Inflammatory macrophage treated with lipopolysaccharide for 1 hour (primary cell): Measurements from ENCODE around the gene PPIL6.

Experiments
- DNase-seq, 2 donors: peaks; one replicate each; pipeline ENCODE4 v3.0.0-alpha.2; 2020 to 2022

PPIL6 gene

DNA sequence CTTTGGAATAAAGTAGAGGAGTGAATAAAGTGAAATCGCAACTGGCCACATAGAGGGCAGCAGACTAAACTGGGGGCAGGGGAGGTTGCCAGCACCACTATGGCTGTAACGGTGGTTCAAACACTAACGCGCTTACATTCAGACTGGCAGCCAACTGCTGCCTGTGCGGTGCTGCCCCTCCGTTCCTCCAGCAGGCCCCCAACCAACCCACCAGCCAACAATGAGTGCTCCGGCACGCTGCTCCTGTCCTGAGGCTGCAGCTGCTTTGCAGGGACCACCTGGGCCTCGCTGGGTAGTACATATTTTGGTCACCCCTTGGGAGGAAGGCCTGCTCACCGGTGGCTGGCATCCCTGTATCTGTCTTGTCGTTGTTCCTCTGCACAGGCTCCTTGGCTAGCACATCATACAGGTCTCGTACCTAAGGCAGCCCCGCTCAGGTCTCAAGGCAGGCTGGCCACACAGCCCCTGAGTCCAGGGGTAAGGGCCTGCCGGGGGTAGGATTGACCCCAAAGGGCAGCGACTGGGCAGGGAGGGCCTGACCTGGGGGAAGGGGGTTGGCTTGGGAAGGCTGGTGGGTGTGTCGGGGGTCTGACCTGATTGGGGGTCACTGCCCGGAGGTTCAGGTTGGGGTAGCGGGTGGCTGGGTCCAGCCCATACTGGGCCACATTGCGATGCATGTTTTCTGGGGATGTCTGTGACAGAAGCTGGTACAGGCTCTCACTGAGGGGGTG, 8.8 kb upstream of the PPIL6 start:
- DNase-seq, result no peak

DNA sequence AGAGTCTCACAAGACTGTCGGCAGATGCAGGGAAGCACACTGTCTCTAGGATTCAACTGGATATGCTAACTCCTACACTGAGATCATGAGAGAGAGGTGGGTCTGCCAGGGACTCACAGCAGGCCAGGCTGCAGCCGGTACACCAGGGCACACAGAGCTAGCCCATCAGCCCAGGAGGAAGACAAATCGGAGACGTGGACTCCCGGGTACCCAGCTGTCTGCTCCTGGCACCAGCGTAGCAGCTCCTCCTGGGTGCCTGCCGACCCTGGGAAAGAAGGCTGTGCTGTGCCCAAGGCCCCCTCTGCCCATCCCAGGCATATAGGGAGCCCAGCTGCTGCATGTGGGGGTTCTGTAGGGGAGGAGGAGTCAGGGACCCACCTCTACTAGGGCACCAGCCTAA, 8.2 kb upstream of the PPIL6 start:
- DNase-seq, result no peak

DNA sequence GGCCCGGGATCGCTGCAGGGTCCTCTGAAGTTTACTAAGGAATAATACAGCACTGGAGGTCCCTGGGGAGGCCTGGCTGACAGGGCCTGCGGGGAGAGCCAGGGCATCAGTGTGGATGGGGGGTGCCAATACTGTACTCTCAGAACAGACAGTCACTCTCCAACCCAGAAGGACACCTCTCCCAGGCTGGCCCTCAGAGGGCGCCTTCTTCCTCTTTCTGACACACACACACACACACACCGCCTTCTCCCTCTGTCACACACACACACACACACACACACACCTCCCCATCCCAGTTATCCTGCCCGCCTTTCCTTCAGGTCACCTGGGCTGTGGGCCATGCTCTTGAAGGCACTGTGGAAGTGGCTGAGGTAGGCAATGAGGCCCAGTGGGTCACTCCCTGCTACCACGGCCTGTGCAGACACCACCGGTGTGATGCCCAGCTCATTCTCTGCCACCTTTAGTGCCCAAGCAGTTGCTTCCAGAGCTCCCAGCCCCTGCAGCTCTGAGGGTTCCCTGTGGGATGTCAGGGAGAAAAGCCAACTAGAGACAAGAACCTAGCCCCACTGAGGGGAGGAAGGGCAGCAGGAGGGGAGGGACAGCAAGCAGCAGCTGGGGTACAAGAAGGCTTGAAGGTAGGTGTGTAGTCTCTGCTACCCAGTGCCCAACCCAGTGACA, 7.6 kb upstream of the PPIL6 start:
- DNase-seq, result no peak

DNA sequence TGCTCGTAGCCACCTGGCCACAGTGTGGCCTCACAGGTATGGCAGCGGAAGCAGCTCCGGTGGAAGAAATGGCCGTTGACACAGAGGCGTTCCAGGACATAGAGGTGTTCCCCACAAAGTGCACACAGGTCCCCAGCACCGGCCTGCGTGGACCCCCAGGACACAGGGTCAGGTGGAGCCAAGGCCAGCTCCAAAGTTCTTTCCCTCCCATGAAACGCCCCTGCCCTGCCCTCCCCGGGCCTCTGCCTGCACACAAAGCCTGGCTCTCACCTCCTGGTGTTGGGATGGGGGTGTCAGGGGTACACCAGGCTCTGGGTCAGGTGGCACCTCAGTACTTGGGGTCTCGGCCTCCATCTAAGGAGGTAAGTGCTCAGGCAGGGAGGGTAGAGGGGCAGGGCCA, 6.7 kb upstream of the PPIL6 start:
- no peak for DNase-seq

DNA sequence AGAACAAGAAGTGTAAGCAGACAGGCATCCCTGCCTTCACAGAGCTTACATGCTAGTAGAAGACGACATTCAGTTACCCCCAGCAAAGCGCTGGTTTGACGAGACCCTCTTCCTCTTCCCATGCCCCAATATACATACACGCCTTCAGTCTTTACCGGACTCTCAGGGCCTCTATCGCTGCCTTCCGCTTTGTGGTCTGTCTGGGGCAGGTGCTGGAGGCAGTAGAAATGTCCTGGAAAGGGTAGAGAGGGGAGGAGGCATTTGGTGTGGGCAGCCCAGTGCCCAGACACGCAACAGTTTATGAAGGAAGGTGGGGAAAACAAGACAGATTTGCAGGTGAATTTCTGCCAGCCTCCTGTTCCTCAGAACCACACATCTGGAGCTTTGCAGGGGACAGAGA, 6.1 kb upstream of the PPIL6 start:
- no peak for DNase-seq

DNA sequence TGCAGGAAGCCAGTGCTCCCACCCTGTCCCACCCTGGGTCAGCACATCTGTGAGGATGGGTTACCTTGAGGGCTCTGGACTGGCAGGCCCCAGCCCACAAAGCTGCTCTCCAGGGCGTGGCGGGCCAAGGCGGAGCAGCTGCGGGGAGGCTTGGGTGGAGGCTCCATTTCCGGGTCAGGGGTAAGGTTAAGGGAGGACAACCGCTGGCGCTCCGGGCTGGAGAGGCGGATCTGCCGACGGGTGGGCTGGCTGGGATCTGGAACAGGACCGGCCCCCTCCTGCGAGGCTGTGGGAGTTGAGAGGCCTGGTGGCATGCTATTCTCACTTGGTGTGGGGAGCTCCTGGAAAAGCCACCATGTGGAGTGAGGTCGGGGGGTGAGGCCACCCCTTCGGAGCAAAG, 5.6 kb upstream of the PPIL6 start:
- no peak for DNase-seq

DNA sequence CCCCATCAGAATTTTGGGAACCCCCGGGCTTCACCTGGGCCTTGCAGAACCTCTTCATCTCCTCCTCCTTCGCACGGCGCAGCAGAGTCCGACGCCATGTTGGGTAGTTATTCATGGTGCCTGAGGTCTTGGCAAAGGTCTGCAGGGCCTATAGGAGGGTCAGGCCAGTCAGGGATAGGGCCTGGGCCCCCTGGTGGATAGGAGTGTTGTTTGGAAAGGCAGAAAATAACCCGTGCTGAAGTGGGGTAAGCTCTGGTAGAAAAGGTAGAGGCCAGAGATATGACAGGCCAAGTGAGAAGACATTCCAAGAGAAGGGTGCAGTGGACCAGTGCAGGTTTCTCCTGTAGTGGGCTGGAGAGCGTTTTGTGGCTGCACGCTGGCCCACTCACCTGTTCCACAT, 5.0 kb upstream of the PPIL6 start:
- DNase-seq, result no peak

DNA sequence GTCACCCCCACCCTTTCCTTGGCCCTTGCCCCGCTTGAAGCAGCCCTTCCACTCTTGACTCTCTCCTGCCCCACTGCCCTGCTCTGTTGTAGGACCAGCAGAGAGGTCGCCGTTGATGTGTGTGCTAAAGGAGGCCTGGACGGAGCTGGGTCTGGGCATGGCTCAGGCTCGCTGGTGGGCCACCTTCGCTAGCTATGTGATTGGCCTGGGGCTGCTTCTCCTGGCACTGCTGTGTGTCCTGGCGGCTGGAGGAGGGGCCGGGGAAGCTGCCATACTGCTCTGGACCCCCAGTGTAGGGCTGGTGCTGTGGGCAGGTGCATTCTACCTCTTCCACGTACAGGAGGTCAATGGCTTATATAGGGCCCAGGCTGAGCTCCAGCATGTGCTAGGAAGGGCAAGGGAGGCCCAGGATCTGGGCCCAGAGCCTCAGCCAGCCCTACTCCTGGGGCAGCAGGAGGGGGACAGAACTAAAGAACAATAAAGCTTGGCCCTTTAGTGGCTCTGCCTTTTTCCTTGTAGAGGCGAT, 3.1 kb upstream of the PPIL6 start:
- DNase-seq, result no peak

DNA sequence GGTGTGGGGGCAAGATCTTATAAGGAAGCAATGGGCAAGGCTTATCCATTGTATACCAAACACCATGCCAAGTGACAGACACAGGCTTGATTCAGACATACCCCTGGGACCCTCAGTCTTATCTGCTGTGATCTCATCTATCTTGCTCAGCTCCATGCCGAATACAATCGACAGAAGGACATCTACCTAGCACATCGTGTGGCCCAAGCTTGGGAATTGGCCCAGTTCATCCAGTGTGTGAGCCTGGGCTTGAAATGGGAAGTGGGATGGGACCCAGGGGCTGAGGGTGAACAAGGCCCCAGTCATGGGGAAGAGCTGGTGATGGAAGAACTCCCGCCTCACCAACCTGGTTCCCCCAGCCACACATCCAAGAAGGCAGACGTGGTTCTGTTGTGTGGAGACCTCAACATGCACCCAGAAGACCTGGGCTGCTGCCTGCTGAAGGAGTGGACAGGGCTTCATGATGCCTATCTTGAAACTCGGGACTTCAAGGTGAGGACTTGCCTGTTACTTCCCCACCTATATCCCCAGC, 2.0 kb upstream of the PPIL6 start:
- DNase-seq, result no peak

DNA sequence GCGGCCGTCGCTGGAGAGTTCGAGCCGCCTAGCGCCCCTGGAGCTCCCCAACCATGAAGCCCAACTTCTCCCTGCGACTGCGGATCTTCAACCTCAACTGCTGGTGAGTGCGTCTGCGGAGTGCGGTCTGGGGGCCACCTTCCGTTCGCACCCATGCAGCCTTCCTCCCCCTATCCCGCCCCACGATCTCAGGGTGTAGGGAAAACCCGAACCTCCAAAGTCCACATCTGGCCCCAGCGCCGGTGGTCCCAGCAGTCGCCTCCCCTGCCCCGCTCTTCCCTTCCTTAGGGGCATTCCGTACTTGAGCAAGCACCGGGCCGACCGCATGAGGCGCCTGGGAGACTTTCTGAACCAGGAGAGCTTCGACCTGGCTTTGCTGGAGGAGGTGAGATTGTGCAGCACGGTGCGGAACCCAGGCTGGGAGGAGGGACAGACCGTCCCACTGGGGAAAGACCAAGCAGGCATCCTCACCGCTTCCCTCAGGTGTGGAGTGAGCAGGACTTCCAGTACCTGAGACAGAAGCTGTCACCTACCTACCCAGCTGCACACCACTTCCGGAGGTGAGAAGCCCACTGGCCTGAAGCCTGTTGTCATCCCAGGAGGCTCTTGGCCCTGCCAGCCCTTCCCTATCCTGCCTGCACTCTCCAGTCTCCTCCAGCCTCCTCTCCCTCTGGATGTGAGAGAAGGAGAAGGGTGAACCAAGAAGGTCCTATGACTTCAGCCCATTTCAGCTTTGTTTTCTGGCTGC, 815 bp upstream of the PPIL6 start:
- peak; percentile 25 to 46 for DNase-seq

DNA sequence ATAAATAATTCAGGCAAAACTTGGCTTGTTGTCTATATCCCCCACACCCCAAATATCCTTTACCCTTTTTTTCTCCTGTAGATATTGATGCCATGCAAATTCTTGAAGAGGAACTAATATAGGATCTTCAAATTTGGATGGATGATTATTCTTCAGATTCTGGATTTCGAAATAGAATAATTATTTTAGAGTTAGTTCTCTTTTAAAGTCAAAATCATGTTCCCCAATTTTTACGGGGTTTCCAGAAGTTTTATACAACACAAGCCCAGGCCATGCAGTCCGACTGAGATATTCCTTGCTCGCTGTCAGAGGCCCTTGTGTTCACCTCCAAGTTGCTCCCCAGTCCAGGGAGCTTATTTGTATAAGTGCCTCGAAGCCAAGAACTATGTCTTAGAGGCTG, 4.4 kb downstream of the PPIL6 start:
- peak; percentile 51 to 56 for DNase-seq

DNA sequence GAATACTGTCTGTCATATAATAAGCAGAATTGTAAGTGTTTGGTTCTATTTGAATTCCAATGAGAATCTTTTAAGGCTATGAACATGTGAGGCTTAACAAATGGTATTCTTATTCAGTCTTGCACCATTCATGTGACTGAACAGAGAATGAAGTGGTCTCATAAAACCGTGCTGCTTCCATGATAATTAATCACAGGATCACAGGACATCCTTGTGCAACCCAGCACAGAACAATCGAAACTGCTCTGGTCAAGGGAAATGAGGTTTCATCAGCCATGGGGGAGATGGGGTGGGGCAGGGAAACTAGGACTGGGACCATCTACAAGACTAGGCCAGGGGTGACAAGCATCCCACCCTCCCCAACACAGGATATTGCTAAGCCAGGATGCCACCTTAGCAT, 6.0 kb downstream of the PPIL6 start:
- DNase-seq, result peak; percentile 63 to 85

DNA sequence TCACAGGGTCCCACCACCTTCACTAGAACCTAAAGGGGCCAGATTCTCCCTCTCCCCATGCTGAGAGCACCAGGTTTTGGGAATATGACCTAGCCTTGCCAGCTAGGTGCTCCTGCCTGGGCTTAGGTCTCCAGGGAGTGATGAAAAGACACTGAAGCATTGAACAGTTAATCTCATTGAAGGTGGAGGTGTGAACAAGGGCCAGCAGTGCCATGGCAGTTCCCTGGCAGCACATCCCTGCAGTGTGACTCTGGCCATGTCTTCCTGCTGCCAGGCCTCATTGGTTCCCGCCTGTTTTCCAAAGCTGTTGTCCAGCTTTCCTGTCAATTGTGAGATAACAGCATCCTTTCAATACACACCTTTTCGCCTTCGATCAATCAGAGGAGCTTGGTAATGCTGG, 10.9 kb downstream of the PPIL6 start:
- no peak for DNase-seq

DNA sequence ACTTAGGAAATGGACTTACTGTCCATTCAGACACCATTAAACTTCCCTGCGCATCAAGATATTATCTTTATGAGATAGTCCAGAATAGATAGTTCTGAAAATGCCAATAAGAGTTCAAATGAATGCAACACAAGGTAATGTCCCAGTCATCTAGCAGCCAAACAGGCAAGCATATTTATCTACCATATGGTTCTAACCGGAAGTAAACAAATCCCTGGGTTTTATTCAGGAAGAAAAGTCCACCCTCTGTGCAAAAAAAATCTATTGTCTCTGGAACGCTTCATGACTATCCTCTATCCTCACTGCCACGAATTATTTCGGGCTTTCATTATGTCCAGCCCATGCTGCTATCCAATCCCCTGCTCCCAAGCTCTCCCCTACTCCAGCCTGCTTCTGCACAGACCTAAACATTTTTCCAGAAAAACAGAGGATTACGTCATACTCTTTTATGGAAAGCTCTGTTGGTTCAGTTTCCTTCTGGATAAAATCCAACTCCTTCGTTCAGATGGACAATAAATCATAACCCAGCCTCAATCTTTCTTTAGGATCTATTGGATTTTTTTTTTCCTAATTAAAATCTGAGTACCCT, 11.4 kb downstream of the PPIL6 start:
- DNase-seq, result no peak

DNA sequence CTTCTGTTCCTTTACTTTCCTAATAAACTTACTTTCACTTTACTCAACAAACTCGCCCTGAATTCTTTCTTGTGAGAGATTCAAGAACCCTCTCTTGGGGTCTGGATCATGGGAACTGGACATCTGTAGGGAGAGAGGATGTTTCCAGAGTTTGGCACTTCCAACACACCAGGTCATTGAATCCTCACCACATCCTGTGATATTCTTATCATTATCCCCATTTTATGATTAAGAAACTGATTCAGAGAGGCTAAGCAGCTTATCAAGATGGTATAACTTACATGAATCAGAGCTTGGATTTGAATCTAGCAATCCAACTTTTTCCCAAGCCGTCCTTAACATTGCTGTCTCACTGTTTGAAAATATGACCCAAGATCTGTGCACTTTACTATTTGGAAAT, 15.5 kb downstream of the PPIL6 start:
- DNase-seq, result no peak

DNA sequence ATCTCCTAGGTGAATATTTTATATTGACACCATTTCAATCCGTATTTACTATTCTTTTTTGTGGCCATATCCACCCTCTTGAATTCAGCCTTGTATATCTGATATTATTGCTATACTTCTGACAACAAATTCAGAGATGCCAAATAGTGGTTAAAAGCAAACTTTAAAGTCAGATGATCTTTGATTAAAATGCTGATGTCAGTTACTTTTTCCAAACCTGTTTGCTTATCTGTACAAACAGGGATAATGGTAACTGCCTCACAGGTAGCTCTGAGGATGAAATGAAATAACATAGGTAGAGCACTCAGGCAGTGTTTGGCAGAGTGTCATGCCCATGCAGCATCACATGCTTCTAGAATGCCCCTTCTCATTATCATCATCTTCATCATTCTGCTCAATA, 19.2 kb downstream of the PPIL6 start:
- DNase-seq, result no peak

DNA sequence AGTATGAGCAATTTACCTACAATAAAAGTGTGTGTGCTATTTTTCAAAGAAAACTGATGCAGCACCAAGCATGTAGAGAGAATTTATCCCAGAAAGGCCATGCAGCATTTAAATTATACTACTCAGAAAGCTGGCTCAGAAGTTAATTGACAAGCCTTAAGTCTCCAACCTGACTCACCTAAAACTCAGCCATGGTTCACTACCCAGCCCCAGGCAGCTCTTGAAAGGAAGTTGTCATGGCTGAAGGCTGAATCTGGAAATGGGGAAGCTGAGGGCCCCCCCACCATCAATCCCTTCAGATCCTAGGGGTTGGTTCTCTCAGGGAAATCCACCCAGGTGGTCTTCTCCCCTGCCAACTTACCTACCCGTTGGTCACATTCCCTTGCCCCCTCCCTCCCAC, 19.7 kb downstream of the PPIL6 start:
- no peak for DNase-seq

DNA sequence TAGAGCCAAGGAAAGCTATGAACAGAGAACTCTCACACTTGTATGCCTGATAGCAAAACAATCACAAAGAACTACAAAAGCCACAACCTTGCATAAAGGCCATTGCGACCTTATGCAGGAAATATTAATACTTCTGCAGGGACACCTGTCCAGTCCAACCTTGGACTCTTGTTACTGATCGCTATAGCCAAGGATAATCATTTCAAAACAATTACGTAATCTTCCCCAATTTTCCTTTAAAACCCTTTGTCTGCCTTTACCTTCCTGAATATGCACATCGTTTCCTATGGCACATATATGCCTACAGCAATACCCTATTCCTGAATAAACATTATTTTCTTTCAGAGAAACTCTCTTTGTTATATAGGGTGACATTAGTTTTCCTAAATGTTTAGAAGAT, 22.8 kb downstream of the PPIL6 start:
- no peak for DNase-seq

DNA sequence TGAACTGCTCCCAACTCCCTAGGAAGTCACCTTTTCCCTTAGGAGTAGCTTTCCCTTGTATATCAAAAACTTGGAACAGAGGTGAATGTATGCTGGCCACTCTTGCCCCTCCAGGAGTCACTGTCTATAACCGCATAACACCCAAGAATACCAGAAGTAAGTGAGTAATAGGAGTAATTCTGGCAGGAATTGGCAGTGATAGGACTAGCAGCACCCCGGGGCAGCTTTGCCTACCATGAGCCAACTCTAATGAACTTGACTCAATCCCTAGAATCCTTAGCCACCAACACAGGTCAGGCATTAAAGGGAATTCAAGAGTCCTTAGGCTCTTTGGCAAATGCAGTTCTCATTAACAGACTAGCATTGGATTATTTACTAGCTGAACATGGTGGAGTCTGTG, 29.4 kb downstream of the PPIL6 start:
- no peak for DNase-seq

DNA sequence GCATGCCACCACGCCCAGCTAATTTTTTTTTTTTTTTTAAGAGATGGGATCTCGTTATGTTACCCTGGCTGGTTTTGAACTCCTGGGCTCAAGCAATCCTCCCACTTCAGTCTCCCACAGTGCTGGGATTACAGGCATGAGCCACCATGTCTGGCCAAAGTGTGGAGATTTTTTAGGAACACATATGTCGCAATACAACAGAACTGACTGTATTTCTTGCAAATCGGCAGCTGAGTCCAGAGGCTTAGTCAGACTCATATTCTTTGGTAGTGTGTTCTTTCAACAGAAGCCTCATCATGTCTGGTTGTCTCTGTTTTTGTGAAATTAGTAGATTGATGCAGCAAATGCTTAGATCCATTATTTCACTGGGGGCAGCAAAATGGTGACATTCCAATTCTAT, 34.2 kb downstream of the PPIL6 start:
- DNase-seq, result peak; percentile 78 to 95

DNA sequence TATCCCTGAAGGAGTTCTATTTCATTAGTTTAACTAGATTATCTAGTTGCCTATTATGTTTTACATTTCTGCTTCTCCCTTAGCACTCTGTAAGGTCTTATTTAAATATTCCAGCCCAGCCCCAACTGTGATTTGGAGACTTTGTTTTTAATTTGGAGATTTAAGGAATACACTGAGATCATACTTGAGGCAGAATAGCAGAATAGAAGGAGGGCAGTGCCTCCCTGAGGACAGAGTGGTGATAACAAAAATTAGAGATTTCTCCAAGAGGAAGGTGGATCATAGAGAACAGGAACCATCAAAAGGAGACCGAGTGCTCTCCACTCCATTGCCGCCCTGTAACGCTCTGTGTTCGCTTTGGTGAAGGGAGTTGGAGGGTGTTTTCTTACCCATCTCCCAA, 43.4 kb downstream of the PPIL6 start:
- DNase-seq, result peak; percentile 62 to 66

DNA sequence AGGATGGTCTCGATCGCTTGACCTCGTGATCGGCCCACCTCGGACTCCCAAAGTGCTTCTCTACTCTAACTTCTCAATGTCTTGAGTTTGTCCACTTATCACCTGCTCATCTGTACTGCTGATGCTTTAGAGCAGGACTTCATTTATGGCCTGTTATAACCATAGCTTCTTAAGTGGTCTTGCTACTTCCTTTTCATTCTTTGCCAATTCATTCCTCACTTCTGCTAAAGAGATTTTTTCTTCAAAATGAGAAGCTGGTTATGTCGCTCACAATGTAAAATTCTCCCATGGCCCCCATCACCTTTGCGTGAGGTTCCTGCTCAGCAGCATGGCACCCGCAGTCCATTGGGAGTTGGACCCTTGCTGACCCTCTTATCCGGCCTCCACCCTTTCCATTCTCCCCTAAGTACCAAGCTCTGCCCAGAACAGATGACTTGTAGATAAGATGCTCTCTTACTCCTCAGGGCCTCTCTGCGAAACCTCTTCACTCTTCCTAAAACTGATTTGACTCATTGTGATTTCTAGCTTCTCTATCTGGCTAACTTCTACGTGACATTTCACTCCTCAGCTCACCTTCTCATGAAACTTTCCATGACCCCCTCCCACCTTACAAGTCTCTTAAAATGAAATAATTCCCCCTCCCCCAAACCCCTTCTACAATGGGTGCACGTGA, 44.2 kb downstream of the PPIL6 start:
- no peak for DNase-seq

DNA sequence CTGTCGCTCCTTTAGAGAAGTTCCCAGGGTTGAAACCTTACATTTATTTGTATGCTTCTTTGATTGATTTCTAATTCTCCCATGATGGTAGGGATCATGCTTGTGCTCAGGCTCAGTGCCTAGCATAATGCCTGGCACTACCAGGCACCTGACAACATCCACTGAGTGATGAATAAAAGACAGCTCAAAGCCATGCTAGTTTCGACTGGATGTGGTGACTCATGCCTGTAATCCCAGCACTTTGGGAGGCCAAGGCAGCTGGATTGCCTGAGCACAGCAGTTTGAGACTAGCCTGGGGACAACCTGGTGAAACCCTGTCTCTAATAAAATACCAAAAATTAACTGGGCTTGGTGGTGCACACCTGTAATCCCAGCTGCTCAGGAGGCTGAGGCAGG, 46.5 kb downstream of the PPIL6 start:
- DNase-seq, result peak in 1 of 2 donors; percentile 45
